HepG2 (cell line): ENCODE data around the gene MBNL3.

Experiments
- MAZ ChIP-seq, 2 experiments: sonication (generic) in 1 of 2; formaldehyde crosslinking in 1 of 2; IDR thresholded peaks; 2 replicates each; pipeline versions ENCODE4 v1.5.0 to v1.6.1; 2012 to 2020; ENCODE audit warnings: low read depth in 2 of 2, mild to moderate bottlenecking in 2 of 2, borderline replicate concordance in 1 of 2, improper control_type of control experiment in 1 of 2, low read length in 1 of 2, missing genetic modification reagents in 1 of 2, moderate library complexity in 1 of 2
- MED1 ChIP-seq: sonication (generic); formaldehyde crosslinking; IDR thresholded peaks from 2 replicates; pipeline ENCODE4 v1.4.0; 2020; ENCODE audit warnings: missing genetic modification reagents
- NR2F6 ChIP-seq, 2 experiments: IDR thresholded peaks; 2 replicates each; pipeline ENCODE4 v1.6.1; 2016; ENCODE audit warnings: antibody characterized with exemption in 1 of 2, mild to moderate bottlenecking in 1 of 2
- PAF1 ChIP-seq: IDR thresholded peaks from 2 replicates; pipeline ENCODE4 v1.6.1; 2016; ENCODE audit warnings: missing genetic modification reagents, missing compliant biosample characterization
- POLR2AphosphoS5 ChIP-seq: IDR thresholded peaks from 2 replicates; pipeline ENCODE4 v1.6.1; 2012; ENCODE audit warnings: low read depth, low read length
- TCF12 ChIP-seq, 2 experiments: fragments of 450-650 bp in 1 of 2; sonication (generic) in 1 of 2; formaldehyde crosslinking in 1 of 2; IDR thresholded peaks; 2 replicates each; pipeline versions ENCODE4 v1.6.1 to v1.8.0; 2017 to 2022; ENCODE audit warnings: antibody characterized with exemption in 1 of 2, mild to moderate bottlenecking in 1 of 2, missing genetic modification reagents in 1 of 2, moderate library complexity in 1 of 2
- U2AF2 ChIP-seq: fragments of 200-400 bp; formaldehyde crosslinking; IDR thresholded peaks from 2 replicates; pipeline ENCODE4 v1.6.1; 2017; ENCODE audit warnings: low read depth, mild to moderate bottlenecking, low read length

GRCh38 chrX:132482632-132483031, 6.2 kb downstream of the MBNL3 start:
- no peak for TF ChIP-seq U2AF2
- no peak for TF ChIP-seq MAZ (IDR thresholded peaks at IDR 0.05; ENCODE audit: borderline replicate concordance, low read depth, low read length)
- TF ChIP-seq MAZ (CRISPR knock-in tag; IDR thresholded peaks at IDR 0.05; ENCODE audit: low read depth) = no peak
- TF ChIP-seq TCF12 (IDR thresholded peaks at IDR 0.05) = no peak
- no peak for TF ChIP-seq TCF12 (CRISPR knock-in tag; IDR thresholded peaks at IDR 0.05)
- no peak for TF ChIP-seq PAF1 (CRISPR knock-in tag)
- TF ChIP-seq NR2F6 (IDR thresholded peaks at IDR 0.05) = peak; percentile 96
- TF ChIP-seq NR2F6 (CRISPR knock-in tag; IDR thresholded peaks at IDR 0.05) = peak; percentile 96
- TF ChIP-seq MED1 = peak; percentile 89
- TF ChIP-seq POLR2AphosphoS5 = no peak
